ENCODE data around the gene PTPRZ1.

- TF ChIP-seq CTCF (conservative IDR thresholded peaks at IDR 0.05) (no peak), EZH2 (IDR thresholded peaks at IDR 0.05; ENCODE audit: low read depth) (no peak)
Measured at GRCh38 chr7:121873289-121874194, 581 bp downstream of the PTPRZ1 start.
